NCI-H1417 (cell line): ENCODE data around the gene LOXHD1.

Experiments used
- DNase-seq, 3 experiments: peaks; one replicate each; lab custom pipeline; 2025; lab: John Stamatoyannopoulos, UW

The LOXHD1 gene

GRCh38 chr18:46676182-46676835 is 19.3 kb upstream of the LOXHD1 start:
- no peak for DNase-seq

GRCh38 chr18:46675112-46675511 is 18.1 kb upstream of the LOXHD1 start:
- DNase-seq, result no peak

GRCh38 chr18:46672062-46672970 is 15.3 kb upstream of the LOXHD1 start:
- no peak for DNase-seq

GRCh38 chr18:46668694-46669093 is 11.7 kb upstream of the LOXHD1 start:
- DNase-seq, result no peak

GRCh38 chr18:46668135-46668534 is 11.1 kb upstream of the LOXHD1 start:
- no peak for DNase-seq

GRCh38 chr18:46663539-46663938 is 6.5 kb upstream of the LOXHD1 start:
- DNase-seq, result no peak

- DNase-seq, result peak in 1 of 3 experiments; percentile 53
Observed at GRCh38 chr18:46660957-46661749, 4.1 kb upstream of the LOXHD1 start.

- DNase-seq, result no peak
Observed at GRCh38 chr18:46659484-46659883, 2.5 kb upstream of the LOXHD1 start.

GRCh38 chr18:46656326-46657114 is 500 bp downstream of the LOXHD1 start:
- no peak for DNase-seq

- no peak for DNase-seq
Observed at GRCh38 chr18:46652372-46652771, 4.6 kb downstream of the LOXHD1 start.

- no peak for DNase-seq
Observed at GRCh38 chr18:46650681-46651080, 6.3 kb downstream of the LOXHD1 start.

GRCh38 chr18:46649071-46649862 is 7.8 kb downstream of the LOXHD1 start:
- DNase-seq, result no peak

- DNase-seq, result no peak
Observed at GRCh38 chr18:46646468-46646867, 10.6 kb downstream of the LOXHD1 start.

- no peak for DNase-seq
Observed at GRCh38 chr18:46642561-46642960, 14.5 kb downstream of the LOXHD1 start.

- no peak for DNase-seq
Observed at GRCh38 chr18:46641917-46642316, 15.1 kb downstream of the LOXHD1 start.

GRCh38 chr18:46639386-46639785 is 17.6 kb downstream of the LOXHD1 start:
- DNase-seq, result no peak

GRCh38 chr18:46636040-46636630 is 20.9 kb downstream of the LOXHD1 start:
- no peak for DNase-seq

GRCh38 chr18:46632401-46633071 is 24.5 kb downstream of the LOXHD1 start:
- no peak for DNase-seq

- DNase-seq, result no peak
Observed at GRCh38 chr18:46630991-46631390, 26.0 kb downstream of the LOXHD1 start.

- no peak for DNase-seq
Observed at GRCh38 chr18:46630160-46630559, 26.9 kb downstream of the LOXHD1 start.
